ENCODE measurements around the gene MFAP5.

DNA sequence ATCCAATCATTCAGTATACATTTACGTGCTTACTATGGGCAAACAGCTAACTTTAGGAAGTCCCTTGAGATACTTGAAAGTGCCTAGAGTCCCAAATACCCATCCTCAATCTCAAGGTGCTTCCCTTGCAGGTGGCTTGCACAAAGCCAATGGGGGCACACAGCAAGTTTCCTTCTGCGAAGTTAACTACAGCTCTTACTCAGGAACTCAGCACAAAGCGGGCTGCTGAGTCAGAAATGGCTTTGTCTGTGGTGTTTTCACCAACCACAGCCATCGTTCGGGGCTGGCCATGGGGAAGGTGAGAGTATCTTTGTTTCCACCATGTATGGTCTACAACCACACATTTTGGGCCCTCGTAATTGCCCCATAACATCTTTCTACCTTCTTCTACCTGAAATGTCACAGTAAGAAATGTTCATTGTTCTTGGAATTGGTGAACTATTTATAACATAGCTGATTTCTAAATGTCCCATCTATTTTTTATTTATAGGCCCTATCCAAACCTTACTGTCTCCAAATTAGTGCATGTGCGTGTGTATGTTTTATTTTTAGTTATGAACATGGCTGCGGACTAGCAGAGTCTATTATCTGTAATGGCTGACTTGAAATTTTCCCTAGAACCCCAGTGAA, 13.9 kb downstream of the MFAP5 start:
- TF ChIP-seq EZH2 (IDR thresholded peaks at IDR 0.05; ENCODE audit: borderline replicate concordance, low read length), result no peak
- no peak for TF ChIP-seq CTCF (conservative IDR thresholded peaks at IDR 0.05 in 1 of 2, IDR thresholded peaks at IDR 0.05 in 1 of 2; ENCODE audit: extremely low read depth in 1 of 2, insufficient read depth in 1 of 2, low read depth in 1 of 2, low read length in 2 of 2)
